Activated CD8-positive, alpha-beta memory T cell treated with anti-CD3 and anti-CD28 coated beads for 48 hours (primary cell): Measurements from ENCODE around the gene INPP5A.

Experiments
- DNase-seq, 3 experiments: peaks; one replicate each; pipeline ENCODE4 v3.0.0-alpha.2; 2020; ENCODE audit warnings: low read depth in 2 of 3, low spot score in 2 of 3

The INPP5A gene

DNA sequence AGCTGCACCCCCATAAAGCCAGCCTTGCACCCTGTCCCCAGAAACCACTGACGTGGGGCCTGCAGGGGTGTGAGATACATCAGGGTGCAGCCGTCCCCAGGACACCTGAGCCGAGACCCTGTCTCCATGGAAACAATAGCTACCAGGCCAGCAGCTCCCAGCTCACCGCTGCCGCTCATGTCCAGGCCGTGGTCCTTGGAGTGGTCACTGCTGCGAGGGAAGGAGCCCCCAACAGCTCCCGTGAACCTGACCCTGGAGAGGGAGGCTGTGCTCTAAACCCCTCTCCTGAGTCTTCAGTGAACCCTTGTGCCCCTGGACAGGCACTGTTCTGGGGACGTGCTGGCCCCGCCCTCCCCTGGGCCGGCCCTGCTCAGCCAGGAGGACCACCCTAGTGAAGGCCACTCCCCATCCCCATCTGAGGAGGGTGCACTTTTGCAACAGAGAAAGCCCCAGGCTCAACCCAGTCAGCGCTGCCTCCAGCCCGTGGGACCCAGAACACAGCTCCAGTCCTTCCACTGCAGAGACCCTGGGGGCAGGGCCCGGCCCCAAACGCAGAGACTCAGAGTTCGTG lies 19.6 kb upstream of the INPP5A start:
- no peak for DNase-seq

DNA sequence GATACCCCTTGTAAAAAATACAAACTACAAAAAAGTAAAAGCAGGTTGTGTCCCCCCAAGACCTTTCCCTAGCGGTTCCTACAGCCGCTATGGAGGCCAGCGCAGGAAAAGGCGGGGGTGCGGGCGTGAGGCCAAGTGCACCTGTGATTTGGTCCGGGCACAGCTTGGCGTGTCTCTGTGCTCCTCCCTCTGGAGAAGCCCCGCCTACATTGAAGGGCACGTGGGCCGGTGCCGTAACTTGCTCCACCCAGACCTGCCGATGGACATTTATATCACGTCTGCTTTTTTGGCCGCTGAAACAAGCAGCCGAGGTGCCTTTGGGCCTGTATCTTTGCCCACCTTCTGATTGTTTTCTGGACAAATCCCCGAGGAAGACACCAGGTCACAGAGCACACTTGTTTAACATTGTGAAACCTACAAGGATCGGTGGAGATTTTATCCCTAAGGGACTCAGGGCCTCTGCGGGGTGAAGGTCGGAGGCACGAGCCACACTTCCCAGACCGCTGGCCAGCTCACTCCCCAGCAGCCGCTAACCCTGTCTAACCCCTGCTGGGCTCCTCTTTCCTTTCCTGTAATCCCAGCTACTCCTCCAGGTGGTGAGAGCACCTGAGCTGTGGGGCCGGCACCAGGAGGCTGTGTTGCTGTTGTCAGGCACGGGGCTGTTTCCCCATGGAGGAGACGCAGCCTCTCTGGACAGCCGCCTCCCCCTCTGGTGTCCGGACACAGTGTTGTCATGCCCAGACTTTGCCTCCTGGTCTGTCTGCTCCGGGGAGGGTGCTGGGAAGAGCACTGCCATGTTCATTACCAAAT lies 18.8 kb upstream of the INPP5A start:
- no peak for DNase-seq

DNA sequence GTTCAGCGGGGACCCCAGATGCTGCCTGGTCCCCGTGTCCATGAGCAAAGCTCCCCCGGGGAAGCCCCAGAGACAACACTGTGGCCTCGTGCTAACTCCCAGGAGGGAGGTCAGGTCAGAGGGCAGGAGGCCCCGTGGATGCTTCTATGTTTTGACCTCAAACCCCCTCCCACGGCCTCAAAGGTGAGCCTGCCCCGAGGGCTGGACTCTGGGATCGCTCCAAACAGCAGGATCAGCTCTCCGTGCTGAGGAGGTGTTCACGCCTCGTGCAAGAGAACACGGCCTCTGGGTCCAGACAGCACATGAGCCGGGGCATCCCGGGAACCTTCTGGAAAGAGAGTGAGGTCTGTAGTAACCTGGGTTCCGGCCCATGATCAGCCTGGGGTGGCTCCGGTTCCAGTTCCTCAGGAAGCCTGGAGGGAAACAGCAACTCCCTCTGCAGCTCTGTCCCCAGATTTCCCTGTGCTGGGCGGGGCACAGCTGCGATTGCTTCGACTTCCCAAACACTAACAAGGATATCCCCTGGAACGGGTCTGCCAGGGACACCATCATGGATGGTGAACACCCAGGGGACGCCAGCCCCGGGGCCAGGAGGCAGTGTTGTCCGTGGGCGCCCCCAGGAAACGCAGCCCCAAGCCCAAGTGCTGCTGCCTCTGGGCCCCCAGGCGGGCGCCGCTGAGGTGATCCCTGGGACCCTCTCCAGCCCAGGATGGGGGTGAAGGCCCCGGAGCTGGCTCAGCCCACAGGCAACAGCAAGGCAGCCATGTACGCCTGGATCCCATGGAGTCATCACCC lies 18.0 kb upstream of the INPP5A start:
- DNase-seq, result no peak

DNA sequence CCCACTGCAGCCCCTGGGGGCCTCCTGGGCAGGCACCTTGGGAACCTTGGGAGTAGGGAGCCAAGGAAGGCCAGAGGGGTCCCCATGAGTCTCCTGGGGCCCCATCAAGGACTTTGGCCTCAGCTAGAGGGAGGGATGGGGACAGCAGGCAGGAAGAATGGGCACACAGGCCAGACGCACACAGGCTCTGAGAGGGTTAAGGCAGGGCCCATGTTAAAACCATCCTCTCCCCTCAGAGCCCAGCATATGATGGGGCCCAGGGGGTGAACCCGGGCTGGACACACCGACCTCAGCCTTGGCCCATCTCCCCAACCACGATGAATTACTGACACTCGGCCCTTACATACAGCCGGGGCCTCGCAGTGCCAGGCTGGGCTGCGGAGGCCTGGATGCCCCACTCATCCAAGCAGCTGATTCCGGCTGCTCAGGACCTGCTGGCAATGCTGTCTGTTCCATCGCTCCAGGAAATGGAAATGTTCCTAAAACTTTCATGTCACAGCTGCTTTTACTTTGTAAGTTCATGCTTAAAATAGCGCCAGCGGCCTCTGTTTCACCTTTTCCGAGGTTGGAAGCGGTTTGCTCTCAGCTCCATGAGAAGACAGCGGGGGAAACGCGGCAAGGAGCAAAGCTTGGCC lies 17.3 kb upstream of the INPP5A start:
- DNase-seq, result no peak

DNA sequence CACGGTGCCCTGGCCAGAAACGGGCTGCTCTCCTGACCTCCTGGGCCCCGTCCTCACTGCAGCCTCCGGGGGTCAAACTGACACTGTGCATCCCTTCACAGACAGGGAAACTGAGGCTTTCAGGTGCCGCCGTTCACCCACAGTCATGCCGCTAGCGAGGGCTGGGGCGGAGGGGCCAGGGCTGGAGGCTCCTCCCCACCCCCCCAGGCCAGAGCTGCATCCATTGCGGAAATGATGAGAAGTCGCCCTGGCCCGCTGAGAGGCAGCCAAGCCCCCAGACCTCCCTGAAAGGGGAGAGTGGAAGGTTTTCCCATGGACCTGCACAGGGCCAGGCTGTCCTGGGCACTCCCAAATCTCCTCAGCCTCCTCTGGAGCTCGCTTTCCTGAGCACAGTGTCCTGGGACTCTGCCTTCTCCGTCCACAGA lies 16.5 kb upstream of the INPP5A start:
- DNase-seq, result no peak

DNA sequence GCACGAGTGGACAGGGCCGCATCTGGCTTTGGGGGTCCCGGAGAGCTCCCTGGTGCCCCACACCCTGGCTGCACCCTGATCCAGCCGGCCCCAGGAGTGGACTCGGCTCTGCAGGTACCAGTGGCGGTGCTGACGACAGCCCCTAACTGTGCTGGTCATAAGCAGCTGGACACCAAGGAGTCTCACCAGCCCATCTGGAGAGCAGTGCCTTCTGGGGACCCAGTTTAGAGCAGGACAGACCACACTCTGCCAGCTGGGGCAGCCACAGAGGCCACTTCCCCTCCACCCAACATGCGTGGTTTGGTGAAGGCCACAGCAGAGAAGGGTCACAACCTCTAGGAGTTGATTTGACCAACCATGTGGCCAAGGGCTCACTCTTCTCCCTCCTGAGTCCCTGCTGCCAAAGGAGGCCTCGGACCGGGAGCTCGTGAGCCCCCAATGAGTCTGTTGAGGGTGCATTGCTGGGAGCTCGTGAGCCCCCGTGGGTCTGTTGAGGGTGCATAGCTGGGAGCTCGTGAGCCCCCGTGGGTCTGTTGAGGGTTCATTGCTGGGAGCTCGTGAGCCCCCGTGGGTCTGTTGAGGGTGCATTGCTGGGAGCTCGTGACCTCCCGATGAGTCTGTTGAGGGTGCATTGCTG lies 16.0 kb upstream of the INPP5A start:
- no peak for DNase-seq

DNA sequence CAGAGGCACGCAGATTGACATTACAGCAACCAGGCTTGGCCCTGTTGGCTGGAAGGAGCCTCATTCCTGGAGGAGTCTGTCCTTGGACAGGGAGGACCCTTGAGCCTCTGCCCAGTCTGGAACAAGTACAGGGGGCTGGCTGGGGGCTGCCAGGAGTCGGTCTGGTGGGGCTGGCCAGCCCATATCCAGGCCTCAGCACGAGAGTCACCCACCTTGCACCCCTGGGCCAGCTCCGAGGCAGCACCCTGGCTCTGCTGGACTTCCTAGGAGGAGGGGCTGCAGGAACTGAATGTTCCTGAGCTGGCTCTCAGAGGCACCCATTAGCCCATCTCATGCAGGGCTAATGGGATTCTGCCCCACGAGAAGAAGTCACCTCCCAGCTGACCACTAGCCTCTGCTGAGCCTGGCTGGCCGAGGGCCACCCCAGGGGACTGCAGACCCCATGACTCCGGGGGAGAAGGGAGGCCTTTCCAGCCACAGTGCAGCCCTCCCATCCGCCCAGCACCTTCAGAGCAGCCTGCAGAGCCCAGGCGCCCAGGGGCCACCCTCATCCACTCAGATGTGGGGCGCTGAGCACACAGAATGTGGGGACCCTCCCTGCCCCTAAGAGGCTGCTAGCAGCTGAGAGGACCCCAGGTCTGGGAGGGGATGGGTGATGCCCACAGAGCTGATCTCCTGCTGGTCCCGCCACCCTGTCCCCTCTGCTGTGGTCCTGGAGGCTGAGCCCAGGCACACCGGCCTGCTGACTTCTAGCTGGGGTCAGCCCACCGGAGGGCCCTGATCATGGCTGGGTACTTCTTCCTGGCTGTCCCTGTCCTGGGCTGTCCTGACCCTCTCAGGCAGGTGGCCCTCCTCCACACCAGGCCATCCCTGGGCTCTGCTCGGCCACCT lies 14.8 kb upstream of the INPP5A start:
- no peak for DNase-seq

DNA sequence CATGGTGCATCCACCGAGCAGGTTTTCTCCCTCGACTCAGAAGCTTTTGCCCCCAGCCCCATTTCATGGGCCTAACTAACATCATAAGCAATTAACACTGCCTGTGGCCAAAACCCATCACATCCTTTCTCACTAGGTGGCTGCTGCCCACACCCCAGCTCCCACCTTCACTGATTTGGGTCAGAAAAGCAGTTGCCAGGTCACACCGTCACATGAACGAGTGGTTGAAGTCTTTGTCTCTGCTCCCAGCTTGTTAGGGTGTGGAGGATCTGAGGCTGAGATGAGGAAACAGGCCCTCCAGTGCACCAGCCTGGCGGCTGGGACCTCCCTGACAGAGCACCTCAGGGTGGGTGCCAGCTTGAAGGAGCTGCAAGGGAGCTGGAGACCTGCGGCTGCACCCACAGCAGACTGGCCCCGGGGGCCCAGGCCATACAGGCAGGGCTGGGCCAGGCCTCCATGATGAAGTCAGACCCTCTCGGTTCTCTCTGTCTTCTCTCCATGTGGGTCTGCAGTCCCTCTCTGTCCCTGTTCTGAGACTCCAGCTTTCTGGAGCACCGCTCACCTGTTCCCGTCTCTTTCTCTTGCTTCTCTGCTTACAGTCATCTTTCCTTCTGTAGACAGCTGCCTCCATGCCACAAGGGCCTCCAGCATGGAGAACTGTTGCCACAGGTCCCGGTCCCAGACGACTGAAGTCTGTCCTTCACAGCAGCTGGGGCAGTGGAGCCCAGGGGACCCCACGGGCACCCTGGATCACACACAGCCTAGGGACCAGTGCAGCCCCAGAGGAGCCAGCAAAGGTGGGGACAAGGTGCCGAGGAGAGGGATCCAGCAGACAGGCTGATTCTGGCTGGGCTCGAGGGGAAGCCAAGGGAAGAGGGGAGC lies 13.8 kb upstream of the INPP5A start:
- no peak for DNase-seq

DNA sequence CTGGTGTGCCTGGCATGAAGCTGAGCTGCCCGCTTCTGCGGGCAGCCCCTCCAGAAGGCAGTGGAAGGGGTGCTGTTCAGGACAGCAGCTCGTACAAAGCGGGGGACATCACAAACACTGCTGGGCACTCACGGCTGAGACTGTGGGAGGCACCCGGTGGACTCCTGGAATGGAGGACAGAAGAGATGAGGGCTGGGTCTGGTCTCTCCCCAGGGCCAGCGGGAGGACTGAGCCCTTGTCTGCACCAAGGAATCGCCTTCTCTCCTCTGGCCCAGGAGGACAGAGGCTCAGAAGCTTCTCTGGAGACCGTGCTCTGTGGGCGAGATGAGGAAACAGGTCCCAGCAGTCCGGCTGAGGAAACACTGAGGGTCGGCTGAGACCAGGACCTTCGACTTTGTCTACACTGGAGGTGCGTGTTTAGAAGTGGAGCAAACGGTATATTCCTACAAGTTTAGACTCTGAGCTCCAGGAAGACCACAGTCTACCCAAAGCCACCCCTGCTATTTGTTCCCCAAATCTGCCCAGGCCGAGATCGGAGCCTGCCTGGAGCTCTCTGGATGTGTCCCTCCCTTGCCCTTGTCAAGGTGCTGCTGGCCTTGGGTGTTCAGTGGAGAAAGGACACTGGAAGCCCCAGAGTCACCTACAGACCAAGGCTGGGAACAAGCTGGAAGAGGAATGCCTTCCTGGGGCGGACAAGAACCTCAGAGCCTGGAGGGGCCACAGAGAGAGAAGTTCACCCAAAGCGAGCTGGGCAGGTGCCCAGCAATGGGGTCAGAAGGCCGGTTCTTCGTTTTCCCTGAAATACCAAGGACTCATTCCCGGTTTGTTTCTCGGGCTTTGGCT lies 12.9 kb upstream of the INPP5A start:
- no peak for DNase-seq

DNA sequence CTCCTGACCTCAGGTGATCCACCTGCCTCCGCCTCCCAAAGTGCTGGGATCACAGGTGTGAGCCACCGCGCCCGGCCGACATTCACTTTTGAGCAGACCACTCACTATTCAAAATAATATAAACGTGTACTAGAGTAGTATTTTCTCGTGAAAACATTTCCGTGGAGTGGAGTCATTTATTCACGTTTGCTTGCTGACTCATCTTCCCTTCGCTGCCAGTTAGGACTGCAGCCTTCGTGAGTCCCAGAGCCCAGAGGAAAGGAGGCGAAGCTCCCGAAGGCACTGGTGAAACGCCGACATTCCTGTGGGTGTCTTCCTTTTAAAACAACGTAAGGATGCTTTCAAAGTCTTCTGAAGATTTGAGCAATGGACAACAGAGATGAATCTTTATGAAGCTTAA lies 10.9 kb upstream of the INPP5A start:
- DNase-seq, result no peak

DNA sequence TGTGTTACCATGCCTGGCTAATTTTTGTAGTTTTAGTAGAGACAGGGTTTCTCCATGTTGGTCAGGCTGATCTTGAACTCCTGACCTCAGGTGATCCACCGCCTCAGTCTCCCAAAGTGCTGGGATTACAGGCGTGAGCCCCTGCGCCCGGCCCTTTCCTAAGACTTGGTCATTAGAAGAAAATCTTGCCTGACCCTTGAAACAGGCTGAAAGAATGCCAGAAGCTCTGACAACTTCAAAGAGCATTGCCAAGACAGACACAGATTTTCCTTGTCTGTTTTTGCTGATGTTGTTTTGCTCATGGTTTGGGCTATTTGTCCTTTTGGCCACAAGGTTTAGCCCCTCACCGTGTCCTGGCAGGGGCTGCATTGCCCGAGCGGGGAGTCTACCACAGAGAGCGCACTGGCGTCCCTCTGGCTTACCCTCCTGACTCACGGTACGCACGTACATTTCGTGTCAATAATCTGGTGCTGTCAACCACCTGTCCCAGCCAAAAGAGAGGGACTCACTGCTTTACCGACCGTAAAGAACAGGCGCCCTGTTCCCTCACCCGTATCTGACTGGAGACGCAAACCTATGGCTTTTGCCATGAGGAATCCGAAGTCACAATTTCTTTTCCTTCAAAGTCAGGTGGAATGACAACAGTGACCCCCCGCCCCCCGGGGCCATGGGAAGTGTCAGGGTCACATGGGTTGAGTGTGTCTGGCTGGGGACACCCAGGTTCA lies 10.1 kb upstream of the INPP5A start:
- DNase-seq, result no peak

DNA sequence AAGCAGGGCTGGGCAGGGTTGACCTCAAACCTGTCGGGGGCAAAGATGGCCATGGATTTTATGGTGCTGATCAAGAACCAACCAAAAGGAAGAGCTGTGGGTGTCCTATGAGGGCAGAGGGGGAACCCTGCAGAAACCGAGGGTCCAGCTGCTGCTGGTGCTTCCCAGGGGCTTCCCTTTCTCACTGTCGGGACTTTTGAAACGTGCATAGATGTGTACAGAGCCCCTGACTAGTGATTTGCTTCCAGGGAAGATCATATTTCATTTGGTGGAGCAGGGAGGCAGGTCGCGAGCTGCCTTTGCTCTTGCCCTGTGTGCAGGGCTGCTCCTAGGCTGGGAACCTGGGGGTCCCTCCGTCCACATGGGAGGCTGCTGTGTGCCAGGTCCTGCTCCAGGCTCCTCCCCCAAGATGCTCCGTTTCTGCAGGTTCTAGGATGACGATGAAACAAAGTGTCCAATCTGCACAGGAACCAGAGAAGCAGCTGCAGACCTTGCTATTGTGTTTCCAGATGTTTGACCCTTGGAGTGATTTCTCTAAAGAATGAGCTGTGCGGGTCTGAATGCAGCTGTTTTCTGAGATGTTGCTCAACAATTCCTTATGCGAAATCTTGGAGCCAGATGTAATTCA lies 9.4 kb upstream of the INPP5A start:
- no peak for DNase-seq

DNA sequence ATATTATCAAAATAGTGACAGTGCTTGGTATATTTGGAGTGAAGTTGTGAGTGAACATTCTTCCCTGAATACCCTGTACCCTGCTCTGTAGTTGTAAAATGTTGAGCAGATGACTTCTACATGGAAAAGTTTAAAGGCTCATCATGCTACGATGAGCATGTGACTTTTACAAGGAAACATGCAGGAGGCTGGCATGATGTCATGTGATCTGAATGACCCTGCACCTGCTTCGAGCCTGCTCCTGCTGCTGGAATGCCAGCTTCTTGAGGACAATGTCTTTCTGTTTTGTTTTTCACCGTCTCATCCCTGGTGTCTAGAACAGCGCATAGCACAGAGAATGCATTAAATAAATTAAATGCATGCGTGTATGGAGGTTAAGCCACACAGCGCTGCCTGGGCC lies 5.4 kb upstream of the INPP5A start:
- no peak for DNase-seq

DNA sequence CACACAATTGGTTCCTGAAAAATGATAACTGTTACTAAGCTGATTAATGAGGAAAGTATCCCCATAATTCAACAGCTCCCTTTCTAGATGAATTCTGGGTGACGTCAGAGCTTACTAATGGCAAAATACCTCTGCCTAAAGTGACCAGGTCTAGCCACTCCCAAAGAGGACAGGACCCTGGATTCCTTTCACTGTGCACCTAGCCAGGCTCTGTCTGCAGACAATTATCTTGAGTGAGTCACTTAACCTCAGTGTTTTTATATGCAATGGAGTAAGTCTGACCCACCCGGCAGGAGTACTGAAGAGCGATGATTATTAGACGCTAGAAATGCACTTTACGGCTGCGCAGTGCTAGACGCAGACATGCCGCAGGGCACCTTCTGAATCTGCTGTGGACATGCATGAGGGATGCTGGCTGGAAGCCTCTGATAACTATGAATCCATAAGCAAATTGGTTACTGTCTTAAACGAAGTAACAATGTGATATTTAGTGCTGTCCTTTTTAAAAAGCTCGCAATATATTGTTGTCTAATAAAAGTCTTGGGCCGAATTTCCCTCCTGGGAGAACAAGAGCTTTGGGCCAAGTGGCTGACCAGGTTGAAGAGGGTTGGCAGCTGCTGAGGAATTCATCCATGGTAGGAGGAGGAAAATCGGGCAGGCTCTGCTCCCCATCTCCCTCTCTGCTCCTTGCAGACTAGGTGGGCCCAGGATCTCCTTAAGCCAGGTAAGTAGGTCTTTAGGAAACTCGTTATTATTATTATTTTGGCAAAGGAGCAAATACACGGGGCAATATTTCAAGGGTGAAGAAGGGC lies 4.6 kb upstream of the INPP5A start:
- no peak for DNase-seq

DNA sequence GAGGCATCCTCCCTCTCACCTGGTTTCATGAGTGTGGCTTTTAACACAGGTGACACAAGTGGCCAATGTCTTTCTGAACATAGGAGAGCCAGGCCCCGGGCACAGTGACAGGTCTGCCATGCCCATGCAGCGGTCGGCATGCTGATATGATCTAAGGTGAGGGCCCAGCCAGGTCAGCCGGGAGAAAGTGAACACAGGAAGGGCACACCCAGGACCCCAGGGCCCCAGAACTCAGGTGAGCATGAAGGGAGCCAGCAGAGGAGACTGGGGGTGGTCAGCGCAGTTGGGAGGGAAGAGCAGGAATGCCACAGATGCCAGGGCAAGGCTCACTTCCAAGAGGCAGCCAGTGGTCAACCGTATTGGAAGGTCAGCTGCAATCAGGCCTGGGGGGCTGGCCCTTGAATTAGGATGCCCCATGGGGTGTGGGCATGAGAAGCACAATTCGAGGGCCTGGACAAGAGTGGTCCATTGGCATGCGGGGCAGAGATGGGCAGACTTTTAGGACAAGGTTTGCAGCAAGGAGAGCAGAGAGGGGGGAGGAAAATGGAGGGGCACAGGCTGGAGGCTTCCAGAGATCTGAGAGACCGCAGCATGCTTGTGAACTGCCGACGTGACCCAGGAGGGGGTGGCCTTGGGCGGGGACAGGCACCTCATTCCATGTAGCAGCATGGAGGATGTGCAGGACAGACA lies 3.9 kb upstream of the INPP5A start:
- no peak for DNase-seq
